Measurements from ENCODE around the gene DEPDC7. TPM values are rescaled to one million over a fixed set of nuclear protein-coding genes. Genes with fewer than 3 reads are reported as not detected.

The DEPDC7 gene
- total and polyA plus RNA-seq, 9 of the 15 experiments (the other 6 are each of a cell fraction or from before 2014, with no cell fraction given) = 5.4 to 19.9 (median 12.0) TPM

DNA sequence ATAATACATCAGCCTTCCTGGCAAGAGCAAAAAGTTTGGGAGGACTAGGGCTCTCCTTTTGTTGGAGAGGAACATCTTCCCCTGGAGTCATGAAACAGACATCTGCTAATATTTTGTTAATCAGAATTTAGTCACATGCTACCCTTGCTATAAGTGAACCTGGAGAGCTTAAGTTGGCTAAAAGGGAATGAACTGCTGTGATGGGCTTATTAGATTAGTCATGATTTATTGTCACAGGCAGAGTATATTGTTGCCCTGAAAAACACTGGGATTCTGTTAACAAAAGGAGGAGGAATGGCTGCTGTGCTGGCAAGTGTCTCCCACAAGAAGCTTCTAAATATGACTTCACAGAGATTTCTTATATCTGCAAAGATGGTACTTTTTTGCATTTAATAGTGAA, 39.7 kb downstream of the DEPDC7 start:
- Histone ChIP-seq H3K9me1 (ENCODE audit: control insufficient read depth, insufficient read depth, low read length) (no peaks in the 10 kb centered on the region), H3K27me3 (ENCODE audit: control insufficient read depth in 2 of 2, insufficient read depth in 2 of 2, low read length in 2 of 2) (no peaks in the 10 kb centered on the region), H3K27ac (ENCODE audit: extremely low read depth, low read depth, low read length) (no peak overlapping the region), H3K79me2 (ENCODE audit: control insufficient read depth, insufficient read depth, low read length) (no peaks in the 10 kb centered on the region), H3K9ac (ENCODE audit: insufficient read depth in 1 of 2, low read depth in 2 of 2, low read length in 2 of 2) (no peak overlapping the region), H2AFZ (ENCODE audit: low read depth, low read length) (no peak overlapping the region), H3K4me3 (no peak overlapping the region), H3K4me2 (ENCODE audit: insufficient read depth, low read length) (no peak overlapping the region), H3K36me3 (ENCODE audit: control insufficient read depth, insufficient read depth, low read length) (peaks cover 9% of the 10 kb centered on the region; the same call in 2 of the 3 replicates), H4K20me1 (replicated peaks; ENCODE audit: control insufficient read depth, insufficient read depth, low read length) (no peaks in the 10 kb centered on the region), H3K9me3 (replicated peaks; ENCODE audit: control insufficient read depth, insufficient read depth, low read depth, low read length) (no peaks in the 10 kb centered on the region), H3K4me1 (replicated peaks in 1 of 2; ENCODE audit: control insufficient read depth in 2 of 2, insufficient read depth in 2 of 2, low read length in 2 of 2) (no peaks in the 10 kb centered on the region)
- in situ Hi-C loops (cut with MboI) (no loop called here), intact Hi-C loops (cut with micrococcal nuclease) (no loop called here)
- TF ChIP-seq NR2C1 (IDR thresholded peaks at IDR 0.05) (no peak), NR2C1 (tag; IDR thresholded peaks at IDR 0.05) (no peak), RBBP5 (IDR thresholded peaks at IDR 0.05; ENCODE audit: borderline replicate concordance, insufficient read depth, low read length, poor library complexity, severe bottlenecking) (no peak), MEIS2 (IDR thresholded peaks at IDR 0.05; ENCODE audit: partially characterized antibody) (peak; percentile 12)
- TF ChIP-seq, protein P1, sequence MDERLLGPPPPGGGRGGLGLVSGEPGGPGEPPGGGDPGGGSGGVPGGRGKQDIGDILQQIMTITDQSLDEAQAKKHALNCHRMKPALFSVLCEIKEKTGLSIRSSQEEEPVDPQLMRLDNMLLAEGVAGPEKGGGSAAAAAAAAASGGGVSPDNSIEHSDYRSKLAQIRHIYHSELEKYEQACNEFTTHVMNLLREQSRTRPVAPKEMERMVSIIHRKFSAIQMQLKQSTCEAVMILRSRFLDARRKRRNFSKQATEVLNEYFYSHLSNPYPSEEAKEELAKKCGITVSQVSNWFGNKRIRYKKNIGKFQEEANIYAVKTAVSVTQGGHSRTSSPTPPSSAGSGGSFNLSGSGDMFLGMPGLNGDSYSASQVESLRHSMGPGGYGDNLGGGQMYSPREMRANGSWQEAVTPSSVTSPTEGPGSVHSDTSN (CRISPR knock-in tag; IDR thresholded peaks at IDR 0.05; ENCODE audit: low read depth) = no peak
- TF ChIP-seq, protein P1 (tag; conservative IDR thresholded peaks at IDR 0.05; ENCODE audit: low read depth) = 0 out of 2 replicates have a peak, but pooled peaks have one; percentile 16
- CTCF ChIA-PET (ENCODE audit: low intra/inter-chr PET ratio) = no interaction called here
- POLR2A ChIA-PET = interaction anchor here (0.9 to 1.6 kb wide), 3 partner anchors 10 to 23 kb away, joined by 3 to 7 read pairs (median 5); partner anchors contain the start of gene TCP11L1
- DNase-seq (ENCODE audit: extremely low read depth in 1 of 4, low spot score in 3 of 4) (no peak), ATAC-seq (no peak), FAIRE-seq (no peak)
- no TSS peak for BruUV-seq (replicated peaks)
